Measurements from ENCODE around the gene PTGFRN. TPM values are rescaled to one million over a fixed set of nuclear protein-coding genes. Genes with fewer than 3 reads are reported as not detected.
"Not testable (repeated sequence)": the region's sequence is repeated elsewhere in the genome, so short reads cannot be mapped to it uniquely, and the experiment has no call there.

The PTGFRN gene
- total RNA-seq, 1 experiment from 2014 or later, result 60.6 TPM

DNA sequence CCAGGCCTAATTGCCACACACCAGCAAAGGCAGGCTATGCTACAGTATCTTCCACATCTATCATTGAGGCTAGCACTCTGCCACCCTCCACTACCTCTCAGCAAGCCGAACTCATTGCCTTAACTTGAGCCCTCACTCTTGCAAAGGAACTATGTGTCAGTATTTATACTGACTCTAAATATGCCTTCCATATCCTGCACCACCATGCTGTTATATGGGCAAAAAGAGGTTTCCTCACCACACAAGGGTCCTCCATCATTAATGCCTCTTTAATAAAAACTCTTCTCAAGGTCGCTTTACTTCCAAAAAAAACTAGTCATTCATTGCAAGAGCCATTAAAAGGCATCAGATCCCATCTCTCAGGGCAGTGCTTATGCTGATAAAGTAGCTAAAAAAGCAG is 43.2 kb upstream of the PTGFRN start:
- CTCF ChIA-PET; H2AFZ ChIP-seq (ENCODE audit: low read depth, low read length, poor library complexity, severe bottlenecking); H3K27ac ChIP-seq (ENCODE audit: low read depth, low read length); H3K4me2 ChIP-seq (ENCODE audit: low read length); DNase-seq (ENCODE audit: low read depth, low spot score); ATAC-seq; BruUV-seq (replicated peaks); H3K36me3 ChIP-seq (ENCODE audit: control insufficient read depth in 1 of 2, insufficient read depth in 2 of 2, low read length in 2 of 2); H3K27me3 ChIP-seq (ENCODE audit: insufficient read depth, low read length); intact Hi-C loops (cut with micrococcal nuclease); H3K9me2 ChIP-seq (ENCODE audit: insufficient read depth); H4K20me1 ChIP-seq (ENCODE audit: insufficient read depth); H3K9me3 ChIP-seq (ENCODE audit: control insufficient read depth in 1 of 2, insufficient read depth in 1 of 2, low read depth in 1 of 2, low read length in 2 of 2); H3K9ac ChIP-seq (ENCODE audit: low read length); H3K4me1 ChIP-seq (ENCODE audit: control insufficient read depth in 1 of 2, insufficient read depth in 2 of 2, low read length in 2 of 2); RAD21 ChIA-PET (ENCODE audit: low non-redundant PET in 1 of 2, low total read pairs in 2 of 2, uncharacterized antibody in 2 of 2, unreplicated experiment in 2 of 2); H3K79me2 ChIP-seq (ENCODE audit: insufficient read depth, low read length); H3K4me3 ChIP-seq (replicated peaks in 1 of 2; ENCODE audit: low read depth in 1 of 2, low read length in 2 of 2); POLR2A ChIA-PET: not testable (repeated sequence)
- TF ChIP-seq CBX3 (IDR thresholded peaks at IDR 0.05; ENCODE audit: low read depth), result peak; percentile 58; the same call in 1 of the 2 replicates

DNA sequence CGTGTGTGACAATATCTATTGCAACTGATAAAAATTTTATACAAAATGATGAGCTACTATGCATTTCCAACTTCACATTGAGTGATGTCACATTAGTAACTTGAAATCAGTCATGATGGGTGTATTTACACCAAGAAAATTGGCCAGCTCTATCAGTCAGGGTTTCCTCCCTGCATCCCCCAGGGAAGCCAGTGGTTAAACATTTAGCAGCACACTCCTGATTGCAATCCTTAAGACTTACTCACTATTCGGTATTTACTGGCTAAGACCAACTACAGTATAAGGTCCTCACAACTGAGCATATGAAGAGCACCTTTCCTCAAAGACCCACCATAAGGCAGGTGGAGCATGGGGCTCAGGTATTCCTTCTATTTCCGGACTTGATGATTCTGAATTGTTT is 41.3 kb upstream of the PTGFRN start:
- Histone ChIP-seq H3K27ac (ENCODE audit: low read depth, low read length) (no peak overlapping the region), H2AFZ (ENCODE audit: low read depth, low read length, poor library complexity, severe bottlenecking) (no peak overlapping the region), H3K9ac (ENCODE audit: low read length) (no peak overlapping the region), H3K9me3 (ENCODE audit: control insufficient read depth in 1 of 2, insufficient read depth in 1 of 2, low read depth in 1 of 2, low read length in 2 of 2) (no peaks in the 10 kb centered on the region), H3K4me1 (ENCODE audit: control insufficient read depth in 1 of 2, insufficient read depth in 2 of 2, low read length in 2 of 2) (no peaks in the 10 kb centered on the region), H3K36me3 (ENCODE audit: control insufficient read depth in 1 of 2, insufficient read depth in 2 of 2, low read length in 2 of 2) (no peaks in the 10 kb centered on the region), H3K4me3 (replicated peaks in 1 of 2; ENCODE audit: low read depth in 1 of 2, low read length in 2 of 2) (no peak overlapping the region), H4K20me1 (ENCODE audit: insufficient read depth) (no peaks in the 10 kb centered on the region), H3K4me2 (ENCODE audit: low read length) (no peak overlapping the region), H3K27me3 (ENCODE audit: insufficient read depth, low read length) (no peaks in the 10 kb centered on the region), H3K9me2 (ENCODE audit: insufficient read depth) (no peaks in the 10 kb centered on the region), H3K79me2 (ENCODE audit: insufficient read depth, low read length) (no peaks in the 10 kb centered on the region)
- ChIA-PET CTCF (no interaction called here), RAD21 (ENCODE audit: low non-redundant PET in 1 of 2, low total read pairs in 2 of 2, uncharacterized antibody in 2 of 2, unreplicated experiment in 2 of 2) (interaction anchor here in 1 of 2 experiments (0.5 kb wide), 1 partner anchor 15 kb away, joined by 4 read pairs; no protein-coding TSS in a partner anchor), POLR2A (no interaction called here)
- ATAC-seq (no peak), DNase-seq (ENCODE audit: low read depth, low spot score) (no peak)
- intact Hi-C loops (cut with micrococcal nuclease), result no loop called here
- BruUV-seq (replicated peaks), result no TSS peak
- TF ChIP-seq ATF3 (IDR thresholded peaks at IDR 0.05) (no peak), ZBTB33 (IDR thresholded peaks at IDR 0.05; ENCODE audit: extremely low read depth, insufficient replicate concordance, low read length) (no peak), SRF (IDR thresholded peaks at IDR 0.05; ENCODE audit: low read depth) (no peak), EZH2phosphoT487 (IDR thresholded peaks at IDR 0.05; ENCODE audit: borderline replicate concordance) (no peak), TCF7L2 (IDR thresholded peaks at IDR 0.05; ENCODE audit: borderline replicate concordance, extremely low read depth, insufficient read depth, insufficient read length) (no peak)
- TF ChIP-seq, protein P1, sequence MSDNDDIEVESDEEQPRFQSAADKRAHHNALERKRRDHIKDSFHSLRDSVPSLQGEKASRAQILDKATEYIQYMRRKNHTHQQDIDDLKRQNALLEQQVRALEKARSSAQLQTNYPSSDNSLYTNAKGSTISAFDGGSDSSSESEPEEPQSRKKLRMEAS (IDR thresholded peaks at IDR 0.05), result no peak

Measured in HCT116 (cell line).